Vagina (tissue), 2 donors: ENCODE measurements around the gene ODAD3.

ENCODE experiments used
- CTCF ChIP-seq, 3 experiments: fragments of 450-650 bp in 2 of 3; fragments of 200-600 bp in 1 of 3; sonication (generic) in 1 of 3; IDR thresholded peaks; one replicate each; pipeline ENCODE4 v1.5.1; 2017 to 2019; ENCODE audit warnings: antibody characterized with exemption in 3 of 3, mild to moderate bottlenecking in 2 of 3, moderate library complexity in 2 of 3
- POLR2A ChIP-seq, 2 donors: fragments of 450-650 bp; IDR thresholded peaks; one replicate each; pipeline ENCODE4 v1.6.1; 2017; ENCODE audit warnings: antibody characterized with exemption in 2 of 2, mild to moderate bottlenecking in 2 of 2, moderate library complexity in 2 of 2
- POLR2AphosphoS5 ChIP-seq, 2 donors: sonication (generic); formaldehyde crosslinking; IDR thresholded peaks; one replicate each; pipeline ENCODE4 v1.9.0; 2017; ENCODE audit warnings: antibody characterized with exemption in 2 of 2, mild to moderate bottlenecking in 2 of 2, low read depth in 1 of 2; ENCODE audit not compliant: insufficient read depth in 1 of 2

GRCh38 chr19:11446652-11447301 is 11.9 kb upstream of the ODAD3 start:
- TF ChIP-seq CTCF (IDR thresholded peaks at IDR 0.05): peak; percentile 46 to 72 (median 67)
- no peak for TF ChIP-seq POLR2AphosphoS5 (IDR thresholded peaks at IDR 0.05; ENCODE audit: insufficient read depth in 1 of 2, low read depth in 1 of 2)
- no peak for TF ChIP-seq POLR2A (IDR thresholded peaks at IDR 0.05)
